ENCODE data around the gene PEAK1.

PEAK1 gene

GRCh38 chr15:77459031-77459430, 39.1 kb upstream of the PEAK1 start:
- DNase-seq = no peak
- Histone ChIP-seq H3K9me3 (no peaks in the 10 kb centered on the region), H3K27ac (no peak overlapping the region), H3K4me3 (no peak overlapping the region), H3K4me1 (peaks cover 0 to 44% (median 17%) of the 10 kb centered on the region in 4 donors), H3K36me3 (peaks cover 4 to 8% (median 5%) of the 10 kb centered on the region in 3 donors), H3K27me3 (no peaks in the 10 kb centered on the region)
- intact Hi-C loops (cut with DNase I; ENCODE audit: low total_unique reads) = no loop called here
- no peak for TF ChIP-seq CTCF (IDR thresholded peaks at IDR 0.05)

- no peak for DNase-seq
- Histone ChIP-seq H3K9me3 (no peaks in the 10 kb centered on the region), H3K4me3 (no peak overlapping the region), H3K36me3 (peaks cover 0 to 6% (median 4%) of the 10 kb centered on the region in 3 donors), H3K27me3 (no peaks in the 10 kb centered on the region), H3K4me1 (peaks cover 0 to 44% (median 17%) of the 10 kb centered on the region in 4 donors), H3K27ac (no peak overlapping the region)
- TF ChIP-seq CTCF (IDR thresholded peaks at IDR 0.05) = no peak
- intact Hi-C loops (cut with DNase I; ENCODE audit: low total_unique reads) = no loop called here
Observed at GRCh38 chr15:77457905-77458265, 38.0 kb upstream of the PEAK1 start.

- Histone ChIP-seq H3K27ac (no peak overlapping the region), H3K9me3 (no peaks in the 10 kb centered on the region), H3K36me3 (peaks cover 0 to 6% (median 4%) of the 10 kb centered on the region in 3 donors), H3K27me3 (no peaks in the 10 kb centered on the region), H3K4me3 (no peak overlapping the region), H3K4me1 (peaks cover 0 to 44% (median 17%) of the 10 kb centered on the region in 4 donors)
- no peak for DNase-seq
- no peak for TF ChIP-seq CTCF (IDR thresholded peaks at IDR 0.05)
- intact Hi-C loops (cut with DNase I; ENCODE audit: low total_unique reads) = no loop called here
Observed at GRCh38 chr15:77457191-77457904, 37.4 kb upstream of the PEAK1 start.

- Histone ChIP-seq H3K4me3 (no peak overlapping the region), H3K9me3 (no peaks in the 10 kb centered on the region), H3K27me3 (no peaks in the 10 kb centered on the region), H3K27ac (peak overlapping the region in 1 of 2 donors; percentile 55), H3K4me1 (peaks cover 0 to 44% (median 17%) of the 10 kb centered on the region in 4 donors), H3K36me3 (peaks cover 0 to 6% (median 4%) of the 10 kb centered on the region in 3 donors)
- intact Hi-C loops (cut with DNase I; ENCODE audit: low total_unique reads) = no loop called here
- no peak for TF ChIP-seq CTCF (IDR thresholded peaks at IDR 0.05)
- DNase-seq = no peak
Observed at GRCh38 chr15:77456746-77457145, 36.8 kb upstream of the PEAK1 start.

- no peak for DNase-seq
- intact Hi-C loops (cut with DNase I; ENCODE audit: low total_unique reads) = no loop called here
- H3K27ac ChIP-seq = peak overlapping the region; percentile 51 to 55
- H3K4me1 ChIP-seq = peaks cover 0 to 44% (median 17%) of the 10 kb centered on the region in 4 donors
- no peak overlapping the region for H3K4me3 ChIP-seq
- no peaks in the 10 kb centered on the region for H3K27me3 ChIP-seq
- H3K36me3 ChIP-seq = peaks cover 0 to 6% (median 4%) of the 10 kb centered on the region in 3 donors
- no peaks in the 10 kb centered on the region for H3K9me3 ChIP-seq
- no peak for TF ChIP-seq CTCF (IDR thresholded peaks at IDR 0.05)
Observed at GRCh38 chr15:77455696-77456321, 35.9 kb upstream of the PEAK1 start.

All from tibial artery (tissue), 4 donors.